Measurements from ENCODE around the gene CNTNAP2. TPM values are rescaled to one million over a fixed set of nuclear protein-coding genes. Genes with fewer than 3 reads are reported as not detected.

The CNTNAP2 gene
- total RNA-seq, 6 experiments from 2014 or later: 1.8 to 8.1 (median 3.9) TPM

- WGBS (ENCODE audit: insufficient coverage, low coverage, low lambda C conversion rate, missing lambda C conversion rate): 34% methylated on average over 6 of the region's 6 CpGs
- Histone ChIP-seq H3K27ac (no peak overlapping the region), H3K4me3 (no peak overlapping the region), H3K36me3 (no peaks in the 10 kb centered on the region), H3K4me1 (no peaks in the 10 kb centered on the region), H3K27me3 (no peaks in the 10 kb centered on the region), H3K9me3 (no peaks in the 10 kb centered on the region)
- TF ChIP-seq CTCF (IDR thresholded peaks at IDR 0.05) (no peak), POLR2A (IDR thresholded peaks at IDR 0.05) (no peak)
- ATAC-seq (no peak), DNase-seq (no peak)
- intact Hi-C loops (cut with DNase I): no loop called here
Measured at GRCh38 chr7:146084086-146084485, 32.5 kb upstream of the CNTNAP2 start.

- Histone ChIP-seq H3K9me3 (no peaks in the 10 kb centered on the region), H3K4me3 (no peak overlapping the region), H3K4me1 (no peaks in the 10 kb centered on the region), H3K27ac (no peak overlapping the region), H3K36me3 (no peaks in the 10 kb centered on the region), H3K27me3 (no peaks in the 10 kb centered on the region)
- peak; percentile 74 to 76 (median 74) for ATAC-seq
- intact Hi-C loops (cut with DNase I): no loop called here
- 4% methylated on average over 4 of the region's 4 CpGs for WGBS (ENCODE audit: insufficient coverage, low coverage, low lambda C conversion rate, missing lambda C conversion rate)
- TF ChIP-seq CTCF (IDR thresholded peaks at IDR 0.05) (peak; percentile 55 to 71 (median 70)), POLR2A (IDR thresholded peaks at IDR 0.05) (no peak)
- no peak for DNase-seq
Measured at GRCh38 chr7:146090023-146090645, 26.5 kb upstream of the CNTNAP2 start.

- ATAC-seq (peak in 1 of 4 donors; percentile 57), DNase-seq (peak in 2 of 3 donors; percentile 15 to 55)
- Histone ChIP-seq H3K4me1 (no peaks in the 10 kb centered on the region), H3K4me3 (no peak overlapping the region), H3K9me3 (no peaks in the 10 kb centered on the region), H3K27me3 (no peaks in the 10 kb centered on the region), H3K36me3 (no peaks in the 10 kb centered on the region), H3K27ac (no peak overlapping the region)
- no peak for TF ChIP-seq CTCF (IDR thresholded peaks at IDR 0.05)
- TF ChIP-seq POLR2A (IDR thresholded peaks at IDR 0.05): no peak
- intact Hi-C loops (cut with DNase I): no loop called here
- WGBS (ENCODE audit: insufficient coverage, low coverage, low lambda C conversion rate, missing lambda C conversion rate): 25% methylated on average over 4 of the region's 4 CpGs
Measured at GRCh38 chr7:146094356-146094755, 22.2 kb upstream of the CNTNAP2 start.

- TF ChIP-seq CTCF (IDR thresholded peaks at IDR 0.05) (no peak), POLR2A (IDR thresholded peaks at IDR 0.05) (no peak)
- DNase-seq (no peak), ATAC-seq (no peak)
- no peaks in the 10 kb centered on the region for H3K4me1 ChIP-seq
- H3K4me3 ChIP-seq: no peak overlapping the region
- no peaks in the 10 kb centered on the region for H3K36me3 ChIP-seq
- intact Hi-C loops (cut with DNase I): no loop called here
- WGBS (ENCODE audit: insufficient coverage, low coverage, low lambda C conversion rate, missing lambda C conversion rate): 34% methylated on average over 5 of the region's 5 CpGs
- no peaks in the 10 kb centered on the region for H3K9me3 ChIP-seq
- no peaks in the 10 kb centered on the region for H3K27me3 ChIP-seq
- no peak overlapping the region for H3K27ac ChIP-seq
Measured at GRCh38 chr7:146096994-146097393, 19.6 kb upstream of the CNTNAP2 start.
